HepG2 (cell line): ENCODE data around the gene DHX58. TPM values are rescaled to one million over a fixed set of nuclear protein-coding genes. Genes with fewer than 3 reads are reported as not detected.

Experiments used
- DMTF1 ChIP-seq: sonication (generic); formaldehyde crosslinking; IDR thresholded peaks from 2 replicates; pipeline ENCODE4 v1.4.0; 2020; ENCODE audit warnings: mild to moderate bottlenecking, missing genetic modification reagents
- IRF2 ChIP-seq: IDR thresholded peaks from 2 replicates; pipeline ENCODE4 v1.6.1; 2018; ENCODE audit warnings: missing genetic modification reagents, missing compliant biosample characterization
- MEF2D ChIP-seq: sonication (generic); formaldehyde crosslinking; IDR thresholded peaks from 2 replicates; pipeline ENCODE4 v1.5.1; 2020; ENCODE audit warnings: mild to moderate bottlenecking, missing genetic modification reagents
- MNT ChIP-seq: fragments of 450-650 bp; IDR thresholded peaks from 2 replicates; pipeline ENCODE4 v1.6.1; 2016
- MXD1 ChIP-seq: sonication (generic); formaldehyde crosslinking; IDR thresholded peaks from 2 replicates; pipeline ENCODE4 v1.4.0; 2020; ENCODE audit warnings: mild to moderate bottlenecking, missing genetic modification reagents
- NFE2L1 ChIP-seq: sonication (generic); formaldehyde crosslinking; IDR thresholded peaks from 2 replicates; pipeline ENCODE4 v1.4.0; 2020; ENCODE audit warnings: missing genetic modification reagents, mild to moderate bottlenecking, borderline replicate concordance
- NFRKB ChIP-seq: fragments of 450-650 bp; IDR thresholded peaks from 2 replicates; pipeline ENCODE4 v1.6.1; 2017
- PHF20 ChIP-seq: sonication (generic); formaldehyde crosslinking; IDR thresholded peaks from 2 replicates; pipeline ENCODE4 v1.5.0; 2020; ENCODE audit warnings: mild to moderate bottlenecking, missing genetic modification reagents
- RBAK ChIP-seq: sonication (generic); formaldehyde crosslinking; IDR thresholded peaks from 2 replicates; pipeline ENCODE4 v1.5.1; 2020; ENCODE audit warnings: mild to moderate bottlenecking, missing genetic modification reagents
- RBM39 ChIP-seq: fragments of 200-400 bp; formaldehyde crosslinking; IDR thresholded peaks from one replicate; pipeline ENCODE4 v1.6.1; 2018; ENCODE audit warnings: antibody characterized with exemption, mild to moderate bottlenecking, low read depth, low read length; ENCODE audit not compliant: poor library complexity, severe bottlenecking
- SMAD9 ChIP-seq: sonication (generic); formaldehyde crosslinking; IDR thresholded peaks from 2 replicates; pipeline ENCODE4 v1.5.1; 2020; ENCODE audit warnings: mild to moderate bottlenecking, missing genetic modification reagents
- SNRNP70 ChIP-seq: fragments of 200-400 bp; formaldehyde crosslinking; IDR thresholded peaks from 2 replicates; pipeline ENCODE4 v1.6.1; 2017; ENCODE audit warnings: mild to moderate bottlenecking, low read depth, low read length, moderate library complexity
- XBP1 ChIP-seq: sonication (generic); formaldehyde crosslinking; IDR thresholded peaks from 2 replicates; pipeline ENCODE4 v1.5.0; 2020; ENCODE audit warnings: missing genetic modification reagents
- ZBTB7B ChIP-seq: sonication (generic); formaldehyde crosslinking; IDR thresholded peaks from 2 replicates; pipeline ENCODE4 v1.4.0; 2020; ENCODE audit warnings: missing genetic modification reagents
- ZFP62 ChIP-seq: sonication (generic); formaldehyde crosslinking; IDR thresholded peaks from 2 replicates; pipeline ENCODE4 v1.4.0; 2020; ENCODE audit warnings: missing genetic modification reagents
- ZFX ChIP-seq: sonication (generic); formaldehyde crosslinking; IDR thresholded peaks from 2 replicates; pipeline ENCODE4 v1.4.0; 2020; ENCODE audit warnings: mild to moderate bottlenecking, low read depth, missing genetic modification reagents, moderate library complexity
- ZNF124 ChIP-seq: sonication (generic); formaldehyde crosslinking; IDR thresholded peaks from 2 replicates; pipeline ENCODE4 v1.4.0; 2020; ENCODE audit warnings: missing genetic modification reagents
- ZNF484 ChIP-seq: sonication (generic); formaldehyde crosslinking; IDR thresholded peaks from 2 replicates; pipeline ENCODE4 v1.5.1; 2020; ENCODE audit warnings: mild to moderate bottlenecking, low read depth, missing genetic modification reagents, borderline replicate concordance
- ZNF674 ChIP-seq: sonication (generic); formaldehyde crosslinking; IDR thresholded peaks from 2 replicates; pipeline ENCODE4 v1.5.0; 2020; ENCODE audit warnings: low read depth, mild to moderate bottlenecking, missing genetic modification reagents
- ZNF891 ChIP-seq: sonication (generic); formaldehyde crosslinking; IDR thresholded peaks from 2 replicates; pipeline ENCODE4 v1.5.0; 2020; ENCODE audit warnings: mild to moderate bottlenecking, missing genetic modification reagents
- ZXDC ChIP-seq: sonication (generic); formaldehyde crosslinking; IDR thresholded peaks from 2 replicates; pipeline ENCODE4 v1.5.0; 2020; ENCODE audit warnings: mild to moderate bottlenecking, missing genetic modification reagents
- polyA plus RNA-seq, 8 experiments: library from polyadenylated mRNA; depleted of rRNA in 3 of 8; stranded (reverse) in 7 of 8; unstranded in 1 of 8; fragments of >200 nt; fragmentation: Illumina TruSeq in 4 of 8; extraction: Trizol in 4 of 8; gene quantifications; 2 replicates each; pipeline versions ENCODE4 v1.2.1 to v1.2.3, GENCODE V29; 2011 to 2016; ENCODE audit warnings: low read depth in 4 of 8, missing spikeins in 1 of 8, mixed read lengths in 1 of 8; ENCODE audit not compliant: insufficient read depth in 1 of 8
- total RNA-seq, 5 experiments: library from RNA; depleted of rRNA; stranded (reverse); fragments of >200 nt; fragmentation: Illumina TruSeq; extraction: Trizol; gene quantifications; 2 replicates each; pipeline ENCODE4 v1.2.3, GENCODE V29; 2016; ENCODE audit warnings: low read depth in 1 of 5

The DHX58 gene
- total and polyA plus RNA-seq, 2 of the 13 experiments (the other 11 are each of a cell fraction or from before 2014, with no cell fraction given), result 6.7 to 7.8 TPM

- TF ChIP-seq MXD1 (CRISPR knock-in tag), result peak; percentile 87
- TF ChIP-seq XBP1 (CRISPR knock-in tag), result no peak
- no peak for TF ChIP-seq DMTF1 (CRISPR knock-in tag)
- no peak for TF ChIP-seq ZBTB7B (CRISPR knock-in tag)
- TF ChIP-seq ZFP62 (CRISPR knock-in tag), result no peak
- TF ChIP-seq MNT, result peak; percentile 28; the same call in 1 of the 2 replicates
- TF ChIP-seq NFRKB, result no peak
- TF ChIP-seq NFE2L1 (CRISPR knock-in tag), result no peak
- TF ChIP-seq SNRNP70, result no peak
- TF ChIP-seq MEF2D (CRISPR knock-in tag), result peak; percentile 52; the same call in 1 of the 2 replicates
- no peak for TF ChIP-seq RBAK (CRISPR knock-in tag)
- TF ChIP-seq RBM39, result no peak
- peak; percentile 91 for TF ChIP-seq IRF2 (CRISPR knock-in tag)
- TF ChIP-seq ZNF674 (CRISPR knock-in tag), result 0 out of 2 replicates have a peak, but pooled peaks have one; percentile 39
- peak; percentile 54 for TF ChIP-seq PHF20 (CRISPR knock-in tag)
- peak; percentile 57; the same call in 1 of the 2 replicates for TF ChIP-seq ZNF891 (CRISPR knock-in tag)
- no peak for TF ChIP-seq SMAD9
- TF ChIP-seq ZNF484 (CRISPR knock-in tag), result no peak
- TF ChIP-seq ZNF124 (CRISPR knock-in tag), result peak; percentile 49; the same call in 1 of the 2 replicates
- TF ChIP-seq ZXDC (CRISPR knock-in tag), result no peak
- TF ChIP-seq ZFX, result peak; percentile 98
These were observed 8.6 kb upstream of the DHX58 start, which contains the start of gene KAT2A (continued) for GRCh38 chr17:42120770-42121769.
